Spinal cord (tissue), 10 donors: ENCODE data around the gene COLGALT1. TPM values are rescaled to one million over a fixed set of nuclear protein-coding genes. Genes with fewer than 3 reads are reported as not detected.

ENCODE experiments used
- DNase-seq, 6 donors: peaks; one replicate each; pipeline versions ENCODE4 v3.0.0 to v3.0.0-alpha.2; 2013 to 2015; ENCODE audit warnings: low spot score in 6 of 6, low read depth in 4 of 6
- H3K27ac ChIP-seq: one replicate; pipeline ENCODE4 v1.5.1; 2013; ENCODE audit warnings: low read depth, low read length, control low read depth
- H3K27me3 ChIP-seq: one replicate; pipeline ENCODE4 v1.6.1; 2013; ENCODE audit warnings: low read length; ENCODE audit not compliant: control insufficient read depth, insufficient read depth
- H3K36me3 ChIP-seq: one replicate; pipeline ENCODE4 v1.6.1; 2013; ENCODE audit warnings: low read length; ENCODE audit not compliant: control insufficient read depth, insufficient read depth
- H3K4me1 ChIP-seq: one replicate; pipeline ENCODE4 v1.6.1; 2013; ENCODE audit warnings: low read length; ENCODE audit not compliant: control insufficient read depth, insufficient read depth
- H3K4me3 ChIP-seq: one replicate; pipeline ENCODE4 v1.5.1; 2013; ENCODE audit warnings: low read depth, low read length, control low read depth
- H3K9me3 ChIP-seq: one replicate; pipeline ENCODE4 v1.6.1; 2013; ENCODE audit warnings: low read length; ENCODE audit not compliant: control insufficient read depth, insufficient read depth
- WGBS: methylation state at CpG from one replicate; pipeline ENCODE4 v1.1.5; 2013; ENCODE audit warnings: missing lambda C conversion rate; ENCODE audit not compliant: insufficient coverage; 5-methylcytosine and 5-hydroxymethylcytosine counted together
- polyA plus RNA-seq, 2 donors: library from polyadenylated mRNA; unstranded; fragments of 120-200 nt; gene quantifications; one replicate each; pipeline ENCODE4 v1.2.1, GENCODE V29; 2013; ENCODE audit not compliant: insufficient read length in 2 of 2
- total RNA-seq, 2 donors: library from RNA; depleted of rRNA in 1 of 2; stranded (reverse); fragments of 120-200 nt in 1 of 2; fragments of >200 nt in 1 of 2; gene quantifications; one replicate each; pipeline versions ENCODE4 v1.2.3 to v1.2.4, GENCODE V29; 2013 to 2014
- donor health status: healthy.

The COLGALT1 gene
- total and polyA plus RNA-seq, 4 donors: 24.3 to 64.5 (median 39.8) TPM

DNA sequence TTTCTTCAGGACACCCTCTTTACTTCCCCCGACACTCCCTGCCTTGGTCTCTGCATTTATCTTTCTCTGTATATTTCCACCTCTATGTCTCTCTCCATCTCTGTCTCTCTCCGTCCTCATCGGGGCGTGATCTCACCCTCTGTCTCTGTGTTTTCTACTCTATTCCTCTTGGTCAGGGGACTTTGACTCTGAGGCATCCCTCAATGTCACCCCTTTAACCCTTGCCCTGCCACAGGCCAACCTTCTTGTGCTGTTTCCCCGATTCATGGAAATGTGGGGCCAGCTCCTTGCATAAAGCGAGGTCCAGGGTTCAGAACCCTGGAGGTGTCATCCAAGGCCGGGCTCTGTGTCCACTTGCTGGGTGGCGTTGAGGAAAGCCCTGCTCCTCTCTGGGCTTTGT, 46.8 kb downstream of the COLGALT1 start:
- no peak for DNase-seq
- H3K27me3 ChIP-seq: no peaks in the 10 kb centered on the region
- H3K9me3 ChIP-seq: no peaks in the 10 kb centered on the region
- no peak overlapping the region for H3K27ac ChIP-seq
- no peak overlapping the region for H3K4me3 ChIP-seq
- H3K36me3 ChIP-seq: peaks cover 5% of the 10 kb centered on the region
- 71% methylated on average over 8 of the region's 8 CpGs for WGBS
- H3K4me1 ChIP-seq: peaks cover 23% of the 10 kb centered on the region

DNA sequence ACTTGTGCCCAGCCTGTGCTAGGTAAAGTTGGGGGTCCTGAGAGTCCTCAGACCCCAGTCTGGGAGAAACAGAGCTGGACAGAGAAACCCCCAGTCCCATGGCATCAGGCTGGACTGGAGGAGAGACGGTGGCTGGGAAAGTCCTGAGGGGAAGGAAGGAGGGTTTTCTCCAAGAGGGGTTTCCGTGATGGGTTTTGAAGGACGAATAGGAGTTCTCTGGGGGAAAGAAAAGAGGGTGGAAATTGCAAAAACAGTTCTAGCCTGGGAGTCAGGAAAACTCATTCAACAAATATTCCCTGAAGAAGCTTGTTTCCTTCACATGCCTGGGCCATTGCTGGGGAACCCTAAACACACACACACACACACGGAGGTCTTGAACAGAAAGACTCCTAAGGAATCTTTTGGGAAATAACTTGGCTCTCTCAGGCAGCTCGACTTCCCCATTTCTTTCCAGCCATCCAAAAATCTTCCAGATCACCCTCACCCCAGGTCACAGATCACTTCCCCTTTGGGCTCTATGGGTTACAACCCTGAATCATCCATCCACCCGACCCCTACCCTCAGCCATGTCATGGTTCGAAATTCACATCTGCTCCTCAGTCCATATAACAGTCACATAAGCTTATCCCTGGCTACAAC, 47.5 kb downstream of the COLGALT1 start:
- no peaks in the 10 kb centered on the region for H3K27me3 ChIP-seq
- peaks cover 5% of the 10 kb centered on the region for H3K36me3 ChIP-seq
- H3K27ac ChIP-seq: no peak overlapping the region
- DNase-seq: no peak
- 77% methylated on average over 5 of the region's 7 CpGs for WGBS
- no peak overlapping the region for H3K4me3 ChIP-seq
- H3K9me3 ChIP-seq: no peaks in the 10 kb centered on the region
- peaks cover 23% of the 10 kb centered on the region for H3K4me1 ChIP-seq

DNA sequence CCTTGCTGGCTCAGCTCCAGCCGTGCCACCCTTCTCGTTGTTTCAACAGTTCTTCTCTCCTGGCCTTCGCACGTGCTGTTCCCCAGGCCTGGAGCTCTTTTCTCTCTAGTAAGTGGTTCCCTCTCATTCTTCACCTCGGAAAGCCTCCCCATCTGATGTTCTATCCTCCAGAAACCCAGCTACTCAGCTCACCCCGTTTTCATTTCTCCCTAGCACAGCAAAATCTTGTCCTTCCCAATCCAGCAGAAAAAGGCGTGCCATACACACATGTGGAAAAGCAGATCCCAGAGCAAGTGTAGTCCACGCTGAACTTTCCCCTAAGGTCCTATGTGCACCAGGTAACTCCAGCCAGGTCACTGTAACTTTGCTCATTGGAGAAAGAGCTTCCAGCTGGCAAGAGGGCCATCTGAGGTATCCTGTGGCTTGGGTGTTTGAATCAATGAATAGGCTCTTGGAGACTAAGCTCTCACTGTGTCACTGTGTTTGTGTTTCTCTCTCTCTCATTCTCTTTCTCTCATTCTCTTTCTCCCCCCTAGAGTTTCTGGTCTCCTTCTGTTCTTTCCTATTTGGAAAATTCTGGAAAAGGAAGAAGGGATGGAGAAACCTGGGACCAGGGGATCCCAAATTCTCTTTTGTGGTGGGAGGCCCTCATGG, 49.0 kb downstream of the COLGALT1 start:
- no peaks in the 10 kb centered on the region for H3K9me3 ChIP-seq
- no peak overlapping the region for H3K27ac ChIP-seq
- peaks cover 11% of the 10 kb centered on the region for H3K36me3 ChIP-seq
- H3K4me1 ChIP-seq: peaks cover 23% of the 10 kb centered on the region
- no peaks in the 10 kb centered on the region for H3K27me3 ChIP-seq
- DNase-seq: no peak
- no peak overlapping the region for H3K4me3 ChIP-seq
- 85% methylated on average over 8 of the region's 8 CpGs for WGBS

DNA sequence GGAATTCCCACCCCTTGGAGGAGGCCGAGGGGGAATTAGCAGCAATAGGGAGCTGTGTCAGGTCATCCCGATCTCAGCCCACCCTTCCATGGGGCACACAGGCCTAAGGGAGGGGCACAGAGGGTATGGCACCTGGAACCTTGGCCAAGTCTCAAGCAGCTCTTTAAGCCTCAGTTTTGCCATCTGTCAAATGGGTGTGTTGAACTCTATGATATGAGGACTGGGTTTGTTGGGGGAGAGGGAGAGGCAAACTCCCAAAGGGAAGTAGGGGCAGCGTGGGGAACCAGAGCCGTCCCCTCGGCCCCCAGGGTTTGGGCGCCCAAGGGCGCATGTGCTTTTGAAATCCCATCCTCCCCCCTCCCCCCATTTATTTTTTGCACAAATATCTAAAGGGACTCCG, 49.7 kb downstream of the COLGALT1 start:
- H3K4me3 ChIP-seq: no peak overlapping the region
- no peaks in the 10 kb centered on the region for H3K9me3 ChIP-seq
- peaks cover 16% of the 10 kb centered on the region for H3K36me3 ChIP-seq
- H3K27ac ChIP-seq: no peak overlapping the region
- H3K4me1 ChIP-seq: peaks cover 23% of the 10 kb centered on the region
- H3K27me3 ChIP-seq: no peaks in the 10 kb centered on the region
- WGBS: 92% methylated on average over 2 of the region's 8 CpGs
- DNase-seq: no peak

DNA sequence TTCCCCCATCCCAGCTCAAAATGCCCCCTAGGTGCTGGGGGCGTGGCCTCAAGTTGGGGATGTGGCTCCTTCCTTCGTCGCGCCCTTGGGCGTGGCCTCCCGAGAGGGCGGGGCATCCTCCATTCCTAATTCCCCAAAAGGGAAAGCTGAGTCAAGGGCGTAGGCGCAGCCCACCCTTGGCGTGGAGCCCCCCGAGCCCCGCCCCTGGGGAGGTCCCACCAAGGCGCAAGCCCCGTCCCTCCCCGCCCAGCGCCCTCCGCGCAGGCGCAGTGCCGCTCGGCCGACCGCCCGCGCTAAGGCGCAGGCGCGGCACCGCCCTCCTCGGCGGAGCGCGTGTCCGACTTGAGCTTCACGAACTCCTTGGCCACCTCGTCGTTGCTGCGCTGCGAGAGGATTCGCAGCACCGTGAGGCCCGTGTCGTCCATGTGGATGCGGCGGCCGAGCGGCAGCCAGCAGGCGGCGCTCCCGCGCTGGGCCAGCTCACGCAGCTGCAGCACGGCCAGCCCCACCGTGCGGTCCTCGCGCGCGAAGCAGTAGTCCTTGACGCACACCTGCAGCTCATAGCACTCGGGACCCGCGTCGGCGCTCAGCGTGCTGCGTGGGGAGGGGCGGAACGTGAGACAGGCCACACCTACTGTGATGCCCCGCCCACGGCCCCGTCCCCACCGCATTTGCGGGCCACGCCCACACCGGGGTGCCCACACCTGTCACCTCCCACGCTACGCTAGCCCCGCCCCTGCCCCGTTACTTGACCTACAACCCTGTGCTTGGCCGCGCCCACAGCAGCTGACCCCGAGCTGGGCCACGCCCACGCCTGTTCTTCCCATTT, 50.5 kb downstream of the COLGALT1 start:
- H3K27me3 ChIP-seq: no peaks in the 10 kb centered on the region
- H3K4me1 ChIP-seq: peaks cover 23% of the 10 kb centered on the region
- H3K4me3 ChIP-seq: peak overlapping the region; percentile 31
- no peak overlapping the region for H3K27ac ChIP-seq
- DNase-seq: peak; percentile 71 to 97 (median 83)
- under 1% methylated on average over 85 of the region's 85 CpGs for WGBS
- H3K36me3 ChIP-seq: peaks cover 16% of the 10 kb centered on the region
- no peaks in the 10 kb centered on the region for H3K9me3 ChIP-seq

DNA sequence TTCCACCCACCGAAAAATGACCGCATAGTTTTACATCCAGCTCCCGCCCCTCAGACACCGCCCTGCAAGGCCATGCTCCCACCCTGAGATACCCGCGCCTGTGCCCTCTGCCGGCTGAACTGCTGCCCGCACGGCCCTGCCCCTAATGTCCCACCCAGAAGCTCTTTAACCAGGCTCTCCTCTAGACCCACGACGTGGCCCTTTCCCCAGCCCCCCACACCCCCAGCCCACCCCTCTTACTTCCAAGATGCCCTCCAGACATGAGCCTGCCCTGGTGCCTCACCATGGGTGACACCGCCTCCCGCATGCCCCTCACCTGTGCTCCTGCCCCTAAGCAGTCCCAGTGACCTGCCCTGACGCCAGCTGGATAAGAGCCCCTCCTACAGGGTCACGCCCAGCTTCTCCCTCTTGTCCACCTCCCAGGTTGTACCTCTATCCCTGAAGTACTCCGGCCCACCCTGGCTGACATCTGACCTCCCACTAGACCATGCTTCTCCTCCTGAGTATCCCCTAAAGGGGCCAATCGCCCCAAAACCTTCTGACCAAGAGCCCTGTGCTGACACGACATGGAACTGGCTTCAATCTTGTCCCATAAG, 51.2 kb downstream of the COLGALT1 start:
- 15% methylated on average over 18 of the region's 18 CpGs for WGBS

DNA sequence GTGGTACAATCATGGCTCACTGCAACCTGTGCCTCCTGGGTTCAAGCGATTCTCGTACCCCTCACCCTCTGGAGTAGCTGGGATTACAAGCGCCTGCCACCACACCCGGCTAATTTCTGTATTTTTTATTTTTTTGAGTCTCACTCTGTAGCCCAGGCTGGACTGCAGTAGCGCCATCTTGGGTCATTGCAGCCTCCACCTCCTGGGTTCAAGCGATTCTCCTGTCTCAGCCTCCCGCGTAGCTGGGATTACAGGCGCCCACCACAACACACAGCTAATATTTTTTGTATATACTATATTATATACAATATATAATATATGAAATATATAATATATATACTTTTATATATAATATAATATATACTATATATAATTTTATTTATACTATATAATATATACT, 52.5 kb downstream of the COLGALT1 start:
- DNase-seq: no peak
- Histone ChIP-seq H3K27ac (no peak overlapping the region), H3K4me1 (peaks cover 14% of the 10 kb centered on the region), H3K4me3 (no peak overlapping the region), H3K27me3 (no peaks in the 10 kb centered on the region), H3K9me3 (no peaks in the 10 kb centered on the region), H3K36me3 (peaks cover 19% of the 10 kb centered on the region)
- 95% methylated on average over 5 of the region's 9 CpGs for WGBS

More for the DNA sequence above, 51.2 kb downstream of the COLGALT1 start:
- no peak for DNase-seq
- Histone ChIP-seq H3K4me3 (peak overlapping the region; percentile 31), H3K4me1 (peaks cover 21% of the 10 kb centered on the region), H3K9me3 (no peaks in the 10 kb centered on the region), H3K27ac (no peak overlapping the region), H3K27me3 (no peaks in the 10 kb centered on the region), H3K36me3 (peaks cover 17% of the 10 kb centered on the region)

DNA sequence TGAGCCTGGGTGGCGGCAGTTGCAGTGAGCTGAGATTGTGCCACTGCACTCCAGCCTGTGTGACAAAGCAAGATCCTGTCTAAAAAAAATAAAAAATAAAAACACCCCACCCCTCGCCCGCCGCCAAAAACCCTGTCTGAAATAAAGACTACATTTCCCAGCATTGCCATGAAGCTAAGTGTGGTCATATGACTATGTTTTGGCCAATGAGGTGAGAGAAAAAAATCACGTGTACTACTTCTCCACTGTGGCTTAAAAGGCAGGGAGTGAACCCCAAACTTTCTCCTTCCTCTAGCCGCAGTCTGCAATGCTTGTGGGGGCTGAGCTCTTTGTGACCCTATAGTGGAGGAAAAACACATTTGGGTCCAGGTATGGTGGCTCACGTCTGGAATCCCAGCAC, 54.9 kb downstream of the COLGALT1 start:
- DNase-seq: peak in 1 of 6 donors; percentile 44
- H3K4me3 ChIP-seq: no peak overlapping the region
- H3K27me3 ChIP-seq: no peaks in the 10 kb centered on the region
- WGBS: 100% methylated on average over 1 of the region's 7 CpGs
- peaks cover 27% of the 10 kb centered on the region for H3K36me3 ChIP-seq
- no peaks in the 10 kb centered on the region for H3K9me3 ChIP-seq
- H3K4me1 ChIP-seq: peaks cover 10% of the 10 kb centered on the region
- no peak overlapping the region for H3K27ac ChIP-seq

DNA sequence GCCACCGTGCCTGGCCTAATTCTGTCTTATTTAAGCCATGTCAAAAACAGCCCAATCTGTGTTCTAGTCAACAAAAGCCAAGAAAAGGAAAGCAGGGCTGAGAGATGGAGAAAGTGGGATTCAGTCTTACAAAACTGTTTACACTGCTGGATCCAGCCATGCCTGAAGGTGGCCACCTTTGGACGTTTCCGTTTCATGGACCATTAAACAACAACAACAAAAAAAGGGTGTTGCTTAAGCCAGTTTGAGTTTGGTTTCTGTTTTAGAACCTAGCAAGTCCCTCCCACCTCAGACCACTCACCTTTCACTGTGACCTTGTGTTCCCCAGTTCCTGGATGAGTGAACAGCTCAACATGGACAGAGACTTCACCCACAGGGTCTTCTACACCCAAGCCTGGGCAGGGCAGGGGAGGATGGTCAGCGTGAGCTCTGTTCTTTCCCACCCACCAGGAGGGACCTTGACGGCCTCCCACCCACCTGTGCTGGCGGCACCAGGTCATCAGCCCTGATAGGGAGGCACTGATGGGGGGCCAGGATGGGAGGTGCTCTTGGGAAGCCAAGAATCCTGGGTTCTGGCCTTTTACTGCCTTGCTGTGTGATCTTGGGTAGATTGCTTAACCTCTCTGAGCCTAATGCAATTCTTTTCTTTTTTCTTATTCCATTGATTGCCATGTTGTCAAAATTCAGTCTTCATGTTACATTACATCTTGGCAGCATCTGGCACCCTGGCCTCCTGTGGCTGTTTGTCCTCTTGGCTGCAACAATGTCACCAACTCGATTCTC, 56.2 kb downstream of the COLGALT1 start:
- DNase-seq: no peak
- H3K4me3 ChIP-seq: no peak overlapping the region
- H3K4me1 ChIP-seq: no peaks in the 10 kb centered on the region
- H3K27ac ChIP-seq: no peak overlapping the region
- H3K9me3 ChIP-seq: no peaks in the 10 kb centered on the region
- peaks cover 37% of the 10 kb centered on the region for H3K36me3 ChIP-seq
- H3K27me3 ChIP-seq: no peaks in the 10 kb centered on the region
- WGBS: 90% methylated on average over 3 of the region's 7 CpGs
